GM12874 (cell line): Measurements from ENCODE around the gene FNBP1.

Source experiments
- TF ChIP-seq, protein P1 (sequence below): IDR thresholded peaks from 2 replicates; pipeline ENCODE4 v1.5.1; 2011; ENCODE audit warnings: low read depth, mild to moderate bottlenecking, control low read depth, low read length, moderate library complexity; ENCODE audit not compliant: insufficient read depth

Gene FNBP1

DNA sequence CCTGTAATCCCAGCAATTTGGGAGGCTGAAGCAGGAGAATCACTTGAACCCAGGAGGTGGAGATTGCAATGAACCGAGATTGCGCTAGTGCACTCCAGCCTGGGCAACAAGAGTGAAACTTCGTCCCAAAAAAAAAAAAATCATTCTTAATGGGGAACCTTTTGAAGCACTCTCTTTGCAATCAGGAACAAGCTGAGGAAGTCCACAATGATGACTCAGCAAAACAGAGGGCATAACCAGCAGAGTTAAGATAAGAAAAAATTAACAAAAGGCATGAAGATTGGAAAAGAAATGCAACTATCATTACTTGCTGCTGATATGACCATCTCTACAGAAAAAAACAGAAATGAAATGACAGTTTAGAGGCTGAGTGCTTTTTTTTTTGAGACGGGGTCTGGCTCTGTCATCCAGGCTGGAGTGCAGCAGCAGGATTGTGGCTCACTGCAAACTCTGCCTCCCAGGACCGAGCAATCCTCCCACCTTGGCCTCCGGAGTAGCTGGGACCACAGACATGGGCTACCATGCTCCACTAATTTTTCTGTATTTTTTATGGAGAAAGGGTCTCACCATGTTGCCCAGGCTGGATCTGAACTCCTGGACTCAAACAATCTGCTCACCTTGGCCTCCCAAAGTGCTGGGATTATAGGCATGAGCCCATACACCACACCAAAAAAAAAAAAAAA is 88.0 kb downstream of the FNBP1 start:
- TF ChIP-seq, protein P1, sequence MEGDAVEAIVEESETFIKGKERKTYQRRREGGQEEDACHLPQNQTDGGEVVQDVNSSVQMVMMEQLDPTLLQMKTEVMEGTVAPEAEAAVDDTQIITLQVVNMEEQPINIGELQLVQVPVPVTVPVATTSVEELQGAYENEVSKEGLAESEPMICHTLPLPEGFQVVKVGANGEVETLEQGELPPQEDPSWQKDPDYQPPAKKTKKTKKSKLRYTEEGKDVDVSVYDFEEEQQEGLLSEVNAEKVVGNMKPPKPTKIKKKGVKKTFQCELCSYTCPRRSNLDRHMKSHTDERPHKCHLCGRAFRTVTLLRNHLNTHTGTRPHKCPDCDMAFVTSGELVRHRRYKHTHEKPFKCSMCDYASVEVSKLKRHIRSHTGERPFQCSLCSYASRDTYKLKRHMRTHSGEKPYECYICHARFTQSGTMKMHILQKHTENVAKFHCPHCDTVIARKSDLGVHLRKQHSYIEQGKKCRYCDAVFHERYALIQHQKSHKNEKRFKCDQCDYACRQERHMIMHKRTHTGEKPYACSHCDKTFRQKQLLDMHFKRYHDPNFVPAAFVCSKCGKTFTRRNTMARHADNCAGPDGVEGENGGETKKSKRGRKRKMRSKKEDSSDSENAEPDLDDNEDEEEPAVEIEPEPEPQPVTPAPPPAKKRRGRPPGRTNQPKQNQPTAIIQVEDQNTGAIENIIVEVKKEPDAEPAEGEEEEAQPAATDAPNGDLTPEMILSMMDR = no peak

- TF ChIP-seq, protein P1 = no peak
These were observed 89.3 kb downstream of the FNBP1 start for GRCh38 chr9:129953736-129954135.

DNA sequence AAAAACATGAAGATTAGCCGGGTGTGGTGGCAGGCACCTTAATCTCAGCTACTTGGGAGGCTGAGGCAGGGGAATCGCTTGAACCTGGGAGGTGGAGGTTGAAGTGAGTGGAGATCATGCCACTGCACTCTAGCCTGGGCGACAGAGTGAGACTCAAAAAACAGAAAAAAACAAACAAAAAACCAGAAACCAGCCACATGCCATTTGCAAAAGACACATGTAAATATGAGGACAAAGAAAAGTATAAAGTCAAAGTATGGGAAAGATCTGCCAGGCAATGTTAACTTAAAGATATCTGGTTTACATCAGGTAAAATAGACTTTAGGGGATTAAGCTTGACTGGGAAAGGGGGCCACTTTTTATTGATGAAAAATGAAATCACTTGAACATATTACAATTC is 90.7 kb downstream of the FNBP1 start:
- TF ChIP-seq, protein P1 = no peak

DNA sequence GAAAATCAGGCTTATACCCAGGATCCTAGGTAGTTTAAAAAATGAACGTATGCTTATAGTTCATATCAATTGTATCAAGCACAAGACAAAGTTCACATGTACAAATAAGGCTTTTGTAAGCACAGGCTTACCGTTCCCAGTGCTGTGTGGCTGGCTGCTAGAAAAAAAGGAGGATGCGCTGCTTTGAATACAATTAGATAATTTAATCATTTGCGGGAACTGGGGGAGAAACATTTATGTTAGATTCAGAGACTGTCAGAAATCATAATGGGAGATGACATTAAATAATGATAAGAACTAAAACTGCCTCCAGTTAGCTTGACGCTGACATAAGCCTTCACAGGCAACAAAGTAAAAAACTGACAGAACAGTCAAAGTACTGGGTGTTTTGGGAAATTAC is 93.2 kb downstream of the FNBP1 start:
- TF ChIP-seq, protein P1 = no peak

- TF ChIP-seq, protein P1 = no peak
These were observed 96.6 kb downstream of the FNBP1 start for GRCh38 chr9:129946246-129946995.

DNA sequence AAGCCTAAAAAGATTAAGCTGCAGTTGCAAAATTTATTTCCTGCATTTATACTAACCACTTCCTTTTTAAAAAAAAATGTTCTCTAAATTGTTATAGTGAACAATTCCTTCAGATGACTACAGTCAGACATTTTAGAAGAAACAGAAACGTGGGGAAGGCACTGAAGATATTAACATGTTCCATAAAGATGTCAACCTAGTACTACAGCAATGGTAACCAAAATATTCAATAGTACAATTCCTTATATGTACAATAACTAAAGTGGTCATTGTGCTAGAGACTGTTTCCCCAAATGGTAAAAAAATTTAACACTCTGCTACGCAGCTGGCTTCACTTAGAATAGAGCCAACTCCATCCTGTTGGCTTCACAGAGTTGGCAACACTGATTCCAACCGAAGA is 97.7 kb downstream of the FNBP1 start:
- TF ChIP-seq, protein P1 = no peak

DNA sequence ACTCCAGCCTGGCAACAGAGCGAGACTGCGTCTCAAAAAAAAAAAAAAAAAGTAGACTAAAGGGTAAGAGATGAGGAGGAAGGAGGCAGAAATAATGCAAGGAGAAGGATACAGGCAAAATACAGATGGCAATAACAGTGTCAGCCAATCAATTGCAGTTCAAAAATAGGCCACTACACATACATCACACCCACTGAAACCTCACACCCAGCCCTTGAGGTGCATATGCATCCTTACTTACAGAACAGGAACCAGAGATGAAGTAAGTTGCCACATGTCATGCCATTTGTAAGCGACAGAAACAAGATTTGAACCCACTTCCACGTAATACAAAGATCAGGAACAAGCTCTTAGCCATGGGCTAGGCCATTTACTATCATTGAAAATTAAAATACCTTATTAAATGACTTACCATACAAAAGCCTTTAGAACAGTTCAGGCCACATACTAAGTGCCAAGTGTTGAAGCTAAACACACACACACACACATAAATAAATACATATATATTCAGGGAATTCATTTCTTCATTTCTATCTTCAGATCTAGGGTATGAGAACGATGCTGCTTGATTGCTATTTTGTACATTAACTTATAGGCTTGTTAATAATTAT is 98.4 kb downstream of the FNBP1 start:
- TF ChIP-seq, protein P1 = no peak
